NCI-H146 (cell line): ENCODE results near the gene RANBP17.
"Not testable (repeated sequence)": the region's sequence is repeated elsewhere in the genome, so short reads cannot be mapped to it uniquely, and the experiment has no call there.

ENCODE experiments used
- DNase-seq: peaks from one replicate; lab custom pipeline; 2025; lab: John Stamatoyannopoulos, UW

The RANBP17 gene

DNA sequence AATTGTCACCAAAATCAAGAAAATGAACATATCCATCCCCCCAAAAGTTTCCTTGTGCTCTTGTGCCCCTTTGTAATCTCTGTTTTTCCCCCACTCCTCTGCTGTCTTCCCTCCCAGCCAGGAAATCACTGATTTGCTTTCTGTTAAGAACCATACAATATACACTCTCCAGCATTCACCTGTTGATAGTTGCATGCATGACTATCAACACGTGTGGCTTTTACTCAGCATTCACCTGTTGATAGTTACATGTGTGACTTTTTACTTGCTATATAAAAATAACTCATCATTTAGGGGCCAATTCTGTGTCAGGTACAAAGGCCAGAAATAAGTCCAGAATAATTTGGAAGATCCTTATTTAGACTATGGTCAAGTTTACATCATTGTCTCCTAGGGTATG lies 6.0 kb downstream of the RANBP17 start:
- no peak for DNase-seq

DNA sequence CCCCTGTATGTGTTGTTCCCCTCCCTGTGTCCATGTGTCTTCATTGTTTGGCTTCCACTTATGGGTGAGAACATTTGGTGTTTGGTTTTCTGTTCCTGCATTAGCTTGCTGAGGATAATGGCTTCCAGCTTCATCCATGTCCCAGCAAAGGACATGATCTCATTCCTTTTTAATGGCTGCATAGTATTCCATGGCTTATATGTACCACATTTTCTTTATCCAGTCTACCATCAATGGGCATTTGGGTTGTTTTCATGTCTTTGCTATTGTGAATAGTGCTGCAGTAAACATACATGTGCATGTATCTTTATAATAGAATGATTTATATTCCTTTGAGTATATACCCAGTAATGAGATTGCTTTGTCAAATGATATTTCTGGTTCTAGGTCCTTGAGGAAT lies 8.6 kb downstream of the RANBP17 start:
- DNase-seq: not testable (repeated sequence)

DNA sequence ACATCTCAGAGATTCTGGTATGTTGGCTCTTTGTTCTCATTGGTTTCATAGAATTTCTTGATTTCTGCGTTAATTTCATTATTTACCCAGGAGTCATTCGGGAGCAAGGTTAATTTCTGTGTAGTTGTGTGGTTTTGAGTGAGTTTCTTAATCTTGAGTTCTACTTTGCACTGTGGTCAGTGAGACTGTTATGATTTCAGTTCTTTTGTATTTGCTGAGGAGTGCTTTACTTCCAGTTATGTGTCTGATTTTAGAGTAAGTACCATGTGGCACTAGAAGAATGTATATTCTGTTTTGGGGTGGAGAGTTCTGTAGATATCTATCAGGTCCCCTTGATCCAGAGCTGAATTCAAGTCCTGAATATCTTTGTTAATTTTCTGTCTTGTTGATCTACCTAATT lies 12.2 kb downstream of the RANBP17 start:
- DNase-seq: no peak

DNA sequence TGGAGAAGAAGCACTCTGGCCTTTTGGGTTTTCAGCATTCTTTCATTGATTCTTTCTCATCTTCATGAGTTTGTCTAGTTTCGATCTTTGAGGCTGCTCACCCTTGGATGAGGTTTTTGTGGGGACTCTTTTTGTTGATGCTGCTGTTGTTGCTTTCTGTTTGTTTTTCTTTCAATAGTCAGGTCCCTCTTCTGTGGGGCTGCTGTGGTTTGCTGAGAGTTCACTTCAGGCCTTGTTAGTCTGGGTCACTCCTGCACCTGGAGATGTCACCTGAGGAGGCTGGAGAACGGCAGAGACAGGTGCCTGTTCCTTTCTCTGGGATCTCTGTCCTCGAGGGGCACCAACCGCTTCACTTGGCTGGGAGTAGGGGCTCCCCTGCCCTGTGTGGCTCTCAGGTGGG lies 14.0 kb downstream of the RANBP17 start:
- DNase-seq: no peak

DNA sequence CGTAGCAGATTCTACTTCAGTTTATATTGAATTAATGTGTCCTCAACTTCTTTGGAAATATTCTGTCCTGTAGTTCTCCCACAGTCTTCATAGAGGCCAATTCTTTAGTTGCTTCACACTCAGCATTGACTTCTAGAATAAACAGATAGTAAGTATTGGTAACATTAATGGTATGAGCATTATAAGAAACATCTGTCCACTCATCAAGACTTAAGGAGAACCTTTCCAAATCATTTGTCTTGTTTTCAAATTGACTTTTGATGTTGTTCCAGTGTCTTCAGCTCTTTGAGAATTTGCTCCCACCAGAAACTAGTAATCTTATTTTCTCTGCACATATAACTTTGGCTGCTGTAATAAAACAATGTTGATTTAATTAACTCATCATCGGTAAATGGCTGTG lies 18.3 kb downstream of the RANBP17 start:
- no peak for DNase-seq

DNA sequence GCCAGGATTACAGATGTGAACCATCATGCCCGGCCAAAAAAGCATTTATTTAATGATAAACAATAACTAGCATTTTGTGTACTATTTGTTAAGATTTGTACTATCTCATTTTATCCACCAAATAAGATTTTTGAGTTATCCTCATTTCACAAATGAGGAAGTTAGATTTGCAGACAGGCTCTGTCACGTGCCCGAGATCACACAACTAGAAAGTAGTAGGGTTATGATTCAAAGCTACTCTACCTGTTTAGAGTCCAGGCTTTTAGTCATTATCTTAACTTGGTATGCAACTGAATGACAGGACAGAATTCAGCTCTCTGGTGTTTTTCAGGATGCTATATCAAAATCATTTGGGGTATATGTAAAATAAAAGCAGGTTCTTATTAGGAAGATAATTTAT lies 20.5 kb downstream of the RANBP17 start:
- no peak for DNase-seq

DNA sequence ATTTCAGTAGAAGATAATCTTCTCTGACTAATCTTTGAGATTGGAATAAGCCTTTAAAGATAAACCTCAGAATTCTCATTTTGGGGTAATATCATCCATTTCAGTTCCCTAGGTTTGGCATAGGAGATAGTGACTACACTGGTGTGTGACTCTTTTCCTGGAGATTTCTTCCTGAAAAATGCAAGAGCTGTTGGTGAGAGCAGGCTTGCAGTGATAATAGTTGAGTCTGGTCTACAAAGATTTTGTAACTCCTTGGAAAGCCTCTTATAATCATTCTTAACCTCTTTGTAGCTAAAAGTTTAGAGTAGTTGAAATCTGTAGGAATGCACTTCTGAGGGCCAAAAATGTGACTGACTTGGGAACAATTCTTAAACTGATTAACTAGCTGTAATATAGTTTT lies 23.4 kb downstream of the RANBP17 start:
- no peak for DNase-seq

DNA sequence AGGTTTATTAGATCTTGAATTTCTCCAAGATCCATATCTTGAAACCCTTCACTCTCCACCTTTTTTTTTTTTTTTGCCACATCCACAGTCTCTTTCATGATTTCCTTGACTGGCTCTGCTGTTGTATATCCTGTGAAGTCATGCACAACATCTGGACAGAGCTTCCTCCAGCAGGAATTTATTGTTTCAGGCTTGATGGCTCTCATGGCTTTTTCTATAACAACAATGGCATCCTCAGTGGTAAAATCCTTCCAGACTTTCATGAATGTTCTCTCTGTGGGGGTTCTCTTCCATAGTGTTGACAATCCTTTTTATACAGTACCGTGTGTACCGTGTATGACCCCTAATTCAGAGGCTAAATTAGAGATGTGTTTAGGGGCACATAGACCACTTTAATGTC lies 24.0 kb downstream of the RANBP17 start:
- no peak for DNase-seq

DNA sequence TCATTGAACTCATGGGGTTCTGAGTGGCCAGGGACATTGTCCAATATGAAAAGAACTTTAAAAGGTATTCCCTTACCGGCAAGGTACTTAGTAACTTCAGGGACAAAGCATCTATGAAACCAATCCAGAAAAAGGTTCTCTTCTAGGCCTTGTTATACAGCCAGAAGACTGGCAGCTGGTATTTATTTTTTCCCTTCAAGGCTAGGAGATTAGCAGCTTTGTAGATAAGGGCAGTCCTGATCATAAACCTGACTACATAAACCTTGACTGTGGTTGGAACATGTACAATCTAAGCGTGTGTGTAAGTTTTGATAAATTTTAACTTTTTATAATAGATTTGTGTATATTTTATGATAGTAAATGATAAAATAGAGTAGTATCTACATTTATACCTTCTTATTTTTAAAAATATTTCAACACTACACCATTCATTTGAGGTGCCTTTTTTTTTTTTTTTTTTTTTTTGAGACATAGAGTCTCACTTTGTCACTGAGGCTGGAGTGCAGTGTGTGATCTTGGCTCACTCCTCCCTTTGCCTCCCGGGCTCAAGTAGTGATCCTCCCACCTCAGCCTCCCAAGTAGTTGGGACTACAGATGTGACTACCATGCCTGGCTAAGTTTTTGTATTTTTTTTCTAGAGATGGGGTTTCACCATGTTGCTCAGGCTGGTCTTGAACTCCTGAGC lies 24.5 kb downstream of the RANBP17 start:
- no peak for DNase-seq

DNA sequence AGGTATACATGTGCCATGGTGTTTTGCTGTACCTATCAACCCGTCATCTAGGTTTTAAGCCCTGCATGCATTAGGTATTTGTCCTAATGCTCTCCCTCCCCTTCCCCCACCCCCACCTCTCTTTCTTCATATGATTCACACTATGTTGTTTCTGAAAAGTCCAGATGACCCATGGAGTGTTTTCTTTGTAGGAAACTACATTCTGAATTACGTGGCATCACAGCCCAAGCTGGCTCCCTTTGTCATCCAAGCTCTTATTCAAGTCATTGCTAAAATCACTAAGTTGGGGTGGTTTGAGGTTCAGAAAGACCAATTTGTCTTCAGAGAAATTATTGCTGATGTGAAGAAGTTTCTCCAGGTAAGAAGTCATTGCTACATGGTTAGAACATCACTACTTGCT lies 30.4 kb downstream of the RANBP17 start:
- DNase-seq: no peak

DNA sequence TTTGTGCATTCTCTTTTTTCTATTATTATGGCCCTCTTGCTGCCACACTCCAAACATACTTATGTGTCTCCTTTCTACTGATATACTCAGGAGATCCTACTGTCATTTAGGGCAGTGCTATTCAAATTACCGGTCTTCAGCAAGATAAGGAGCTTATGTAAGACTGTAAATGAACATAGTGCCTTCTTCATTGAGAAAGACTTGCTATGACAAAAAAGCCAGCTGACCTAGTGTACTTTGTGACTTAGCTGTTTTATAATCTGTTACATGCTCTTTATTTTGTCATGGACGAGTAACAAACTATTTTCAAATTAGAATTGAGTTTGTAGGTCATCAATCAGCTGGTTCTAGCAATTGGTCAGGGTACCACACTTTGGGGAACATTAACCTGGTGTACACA lies 32.8 kb downstream of the RANBP17 start:
- DNase-seq: no peak

DNA sequence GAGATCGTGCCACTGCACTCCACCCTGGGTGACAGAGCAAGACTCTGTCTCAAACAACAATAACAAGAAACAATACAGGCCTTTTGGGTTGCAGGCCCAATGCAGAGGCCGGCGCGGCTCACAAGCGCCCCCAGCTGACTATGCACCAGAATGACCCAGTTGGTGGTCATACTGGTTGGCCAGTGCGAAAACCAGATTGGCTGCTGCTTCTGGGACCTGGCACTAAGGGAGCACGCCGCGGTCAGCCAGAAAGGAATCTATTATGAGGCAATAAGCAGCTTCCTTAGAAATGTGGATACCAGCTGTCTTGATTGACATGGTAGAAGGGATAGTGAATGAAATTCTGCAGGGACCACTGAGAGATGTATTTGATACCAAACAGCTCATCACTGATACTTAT lies 35.0 kb downstream of the RANBP17 start:
- no peak for DNase-seq

DNA sequence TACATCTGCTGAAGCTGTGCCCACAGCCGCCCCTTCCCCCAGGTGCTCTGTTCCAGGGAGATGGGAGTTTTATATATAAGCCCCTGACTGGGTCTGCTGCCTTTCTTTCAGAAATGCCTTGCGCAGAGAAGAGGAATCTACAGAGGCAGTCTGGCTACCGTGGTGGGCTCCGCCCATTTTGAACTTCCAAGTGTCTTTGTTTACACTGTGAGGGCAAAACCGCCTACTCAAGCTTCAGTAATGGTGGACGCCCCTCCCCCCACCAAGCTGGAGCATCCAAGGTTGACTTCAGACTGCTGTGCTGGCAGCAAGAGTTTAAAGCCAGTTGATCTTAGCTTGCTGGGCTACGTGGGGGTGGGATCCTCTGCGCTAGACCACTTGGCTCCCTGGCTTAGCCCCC lies 41.3 kb downstream of the RANBP17 start:
- DNase-seq: no peak

DNA sequence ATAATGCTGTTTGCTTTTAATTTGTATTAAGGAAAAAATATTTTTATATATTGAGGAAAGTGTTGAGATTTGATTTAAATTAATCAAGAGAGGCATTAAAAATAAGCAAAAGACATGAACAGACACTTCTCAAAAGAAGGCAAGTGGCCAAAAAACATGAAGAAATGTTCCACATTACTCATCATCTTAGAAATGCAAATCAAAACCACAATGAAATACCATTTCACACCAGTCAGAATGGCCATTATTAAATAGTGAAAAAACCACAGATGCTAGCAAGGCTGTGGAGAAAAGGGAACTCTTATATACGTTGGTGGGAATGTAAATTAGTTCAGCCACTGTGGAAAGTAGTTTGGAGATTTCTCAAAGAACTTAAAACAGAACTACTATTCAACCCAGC lies 45.9 kb downstream of the RANBP17 start:
- no peak for DNase-seq

DNA sequence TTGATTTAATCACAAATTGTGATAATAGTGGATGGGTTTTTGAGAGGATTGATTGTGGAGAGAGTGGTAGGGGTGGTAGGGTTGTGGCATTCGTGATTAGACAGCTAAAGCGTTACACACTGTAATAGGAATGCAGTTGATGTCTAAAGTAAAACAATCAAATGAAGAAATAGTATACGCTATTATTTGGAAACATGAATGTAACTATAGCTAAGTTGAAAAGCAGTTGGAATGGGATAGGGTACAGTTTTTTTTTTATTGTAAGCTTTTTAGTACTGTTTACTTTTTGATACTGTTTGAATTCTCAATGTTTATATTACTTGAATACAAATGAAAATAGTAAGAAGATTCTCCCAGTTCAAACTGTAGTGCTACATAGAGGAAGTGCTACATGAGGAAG lies 51.8 kb downstream of the RANBP17 start:
- DNase-seq: no peak

DNA sequence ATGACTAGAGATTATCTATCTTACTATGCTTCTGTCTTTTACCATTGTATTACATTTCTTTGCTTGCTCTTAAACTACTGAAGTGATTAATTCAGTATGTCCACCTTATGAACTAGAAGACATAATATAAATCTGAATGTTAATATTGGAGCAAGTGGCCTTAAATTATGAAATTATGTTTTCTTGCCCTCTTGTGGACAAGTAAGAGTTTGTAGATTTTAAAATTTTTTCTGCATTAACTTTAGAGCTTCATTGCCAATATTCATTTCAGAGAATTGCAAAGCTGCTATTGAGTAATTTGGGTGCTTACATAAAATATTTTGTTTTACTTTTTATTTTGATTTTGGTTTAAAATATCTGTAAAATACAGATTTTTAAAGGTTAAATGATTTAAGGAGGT lies 55.3 kb downstream of the RANBP17 start:
- DNase-seq: no peak

DNA sequence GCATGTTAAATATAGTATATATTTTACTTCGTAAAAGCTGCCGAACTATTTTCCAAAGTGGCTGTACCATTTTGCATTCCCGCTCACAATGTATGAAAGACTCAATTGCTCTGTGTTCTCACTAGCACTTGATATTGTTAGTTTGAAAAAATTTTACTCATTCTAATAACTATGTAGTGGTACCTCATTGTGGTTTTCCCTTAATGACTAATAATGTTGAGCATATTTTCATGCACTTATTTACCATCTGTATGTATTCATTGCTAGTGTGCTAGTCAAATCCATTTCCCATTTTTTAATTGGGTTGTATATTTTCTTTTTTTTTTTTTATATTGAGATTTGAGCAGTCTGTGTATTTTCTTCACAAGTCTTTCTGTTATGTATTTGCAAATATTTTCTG lies 58.4 kb downstream of the RANBP17 start:
- no peak for DNase-seq

DNA sequence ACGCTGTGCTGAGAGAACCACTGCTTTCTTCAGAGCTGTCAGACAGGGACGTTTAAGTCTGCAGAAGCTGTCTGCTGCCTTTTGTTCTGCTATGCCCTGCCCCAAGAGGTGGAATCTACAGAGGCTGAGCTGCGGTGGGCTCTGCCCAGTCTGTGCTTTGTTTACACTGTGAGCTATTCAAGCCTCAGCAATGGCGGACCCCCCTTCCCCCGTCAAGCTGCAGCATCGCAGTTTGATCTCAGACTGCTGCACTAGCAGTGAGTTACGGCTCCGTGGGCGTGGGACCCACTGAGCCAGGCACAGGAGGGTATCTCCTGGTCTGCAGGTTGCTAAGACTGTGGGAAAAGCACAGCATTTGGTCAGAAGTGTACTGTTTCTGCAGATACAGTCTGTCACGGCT lies 60.5 kb downstream of the RANBP17 start:
- DNase-seq: not testable (repeated sequence)

DNA sequence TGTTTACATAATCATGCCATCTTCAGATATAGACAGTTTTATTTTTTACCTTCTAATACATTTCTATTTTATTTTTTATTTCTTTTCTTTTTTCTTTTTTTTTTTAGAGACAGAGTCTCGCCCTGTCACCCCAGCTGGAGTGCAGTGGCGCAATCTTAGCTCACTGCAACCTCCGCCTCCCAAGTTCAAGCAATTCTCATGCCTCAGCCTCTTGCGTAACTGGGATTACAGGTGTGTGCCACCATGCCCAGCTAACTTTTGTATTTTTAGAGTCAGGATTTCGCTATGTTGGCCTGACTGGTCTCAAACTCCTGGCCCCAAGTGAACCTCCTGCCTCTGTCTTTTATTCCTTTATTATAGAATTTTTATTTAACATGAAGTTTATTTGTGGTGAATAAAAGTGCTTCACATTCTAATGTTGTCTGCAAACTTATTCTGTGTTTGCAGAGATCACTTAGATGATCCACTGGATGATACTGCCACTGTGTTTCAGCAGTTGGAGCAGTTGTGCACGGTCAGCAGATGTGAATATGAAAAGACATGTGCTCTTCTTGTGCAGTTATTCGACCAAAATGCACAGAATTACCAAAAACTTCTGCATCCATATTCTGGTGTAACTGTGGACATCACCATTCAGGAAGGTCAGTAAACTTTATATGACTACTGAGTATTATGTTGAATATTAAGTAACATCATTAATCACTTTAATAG lies 62.2 kb downstream of the RANBP17 start:
- no peak for DNase-seq

DNA sequence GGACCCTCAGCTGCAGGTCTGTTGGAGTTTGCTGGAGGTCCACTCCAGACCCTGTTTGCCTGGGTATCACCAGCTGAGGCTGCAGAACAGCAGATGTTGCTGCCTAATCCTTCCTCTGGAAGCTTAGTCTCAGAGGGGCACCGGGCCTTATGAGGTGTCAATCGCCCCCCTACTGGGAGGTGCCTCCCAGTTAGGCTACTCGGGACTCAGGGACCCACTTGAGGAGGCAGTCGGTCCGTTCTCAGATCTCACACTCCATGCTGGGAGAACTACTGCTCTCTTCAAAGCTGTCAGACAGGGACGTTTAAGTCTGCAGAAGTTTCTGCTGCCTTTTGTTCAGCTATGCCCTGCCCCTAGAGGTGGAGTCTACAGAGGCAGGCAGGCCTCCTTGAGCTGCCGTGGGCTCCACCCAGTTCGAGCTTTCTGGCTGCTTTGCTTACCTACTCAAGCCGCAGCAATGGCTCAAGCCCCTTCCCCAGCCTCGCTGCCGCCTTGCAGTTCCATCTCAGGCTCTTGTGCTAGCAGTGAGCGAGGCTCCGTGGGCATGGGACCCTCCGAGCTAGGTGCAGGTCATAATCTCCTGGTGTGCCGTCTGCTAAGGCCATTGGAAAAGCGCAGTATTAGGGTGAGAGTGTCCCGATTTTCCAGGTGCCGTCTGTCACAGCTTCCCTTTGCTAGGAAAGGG lies 73.9 kb downstream of the RANBP17 start:
- not testable (repeated sequence) for DNase-seq

DNA sequence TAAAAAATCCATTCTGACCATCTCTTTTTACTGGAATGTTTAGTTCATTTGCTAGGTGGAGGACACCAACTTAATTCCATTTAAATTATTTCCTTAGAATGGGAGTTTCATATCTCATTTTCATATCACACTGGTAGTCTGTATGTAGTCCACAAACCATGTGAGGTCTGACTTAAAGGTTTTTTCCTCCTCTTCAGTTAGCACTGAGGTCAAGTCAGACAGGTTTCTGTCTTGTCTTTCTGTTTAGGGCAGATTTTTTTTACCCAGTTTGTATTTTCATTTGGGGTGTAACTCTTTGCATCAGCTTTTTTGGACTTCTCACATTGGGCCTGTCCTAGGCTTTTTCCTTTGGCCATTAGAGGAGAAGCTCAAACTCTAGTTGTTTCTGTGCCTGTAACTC lies 75.3 kb downstream of the RANBP17 start:
- no peak for DNase-seq

DNA sequence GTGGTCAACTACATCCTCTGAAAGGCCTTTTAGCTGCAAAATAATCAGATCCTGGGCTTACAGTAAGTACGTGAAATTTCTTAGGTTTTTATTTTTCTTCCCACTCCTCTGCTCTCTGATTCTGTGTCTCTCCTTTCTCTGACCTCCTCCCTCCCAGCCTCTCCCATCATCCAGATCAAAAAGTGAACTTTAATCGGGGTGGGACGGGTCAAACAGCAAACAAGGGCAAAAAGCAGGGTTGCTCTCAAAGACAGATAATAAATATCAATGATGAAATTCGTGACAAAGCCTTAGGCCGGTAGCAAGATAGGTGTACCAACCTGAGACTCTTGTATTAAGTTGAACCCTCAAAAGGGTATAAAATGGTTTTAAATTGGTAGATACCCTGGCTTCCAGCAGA lies 76.1 kb downstream of the RANBP17 start:
- no peak for DNase-seq

DNA sequence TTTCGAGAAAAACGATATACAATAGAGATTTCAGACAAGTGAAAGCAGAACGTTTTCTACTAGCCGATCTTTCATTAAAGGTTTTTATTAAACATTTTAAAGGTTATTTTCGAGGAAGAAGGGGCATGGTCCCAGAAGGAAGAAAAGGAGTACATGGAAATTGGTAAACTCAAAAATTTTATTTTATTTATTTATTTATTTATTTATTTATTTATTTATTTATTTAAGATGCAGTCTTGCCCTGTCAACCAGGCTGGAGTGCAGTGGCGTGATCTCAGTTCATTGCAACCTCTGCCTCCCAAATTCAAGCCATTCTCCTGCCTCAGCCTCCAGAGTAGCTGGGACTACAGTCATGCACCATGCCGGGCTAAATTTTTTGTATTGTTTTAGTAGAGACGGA lies 77.4 kb downstream of the RANBP17 start:
- no peak for DNase-seq
